ENCODE results near the gene RPA1.

RPA1 gene

GRCh38 chr17:1947743-1948516, 118.1 kb downstream of the RPA1 start:
- H3K36me3 ChIP-seq (replicated peaks; ENCODE audit: insufficient read depth, low read length) = no peaks in the 10 kb centered on the region
- no peaks in the 10 kb centered on the region for H3K79me2 ChIP-seq (ENCODE audit: low read length)
- no peak overlapping the region for H3K4me3 ChIP-seq (ENCODE audit: low read length)
- H3K9me3 ChIP-seq (replicated peaks; ENCODE audit: insufficient read depth, low read length) = no peaks in the 10 kb centered on the region
- H2AFZ ChIP-seq (ENCODE audit: low read length) = no peak overlapping the region
- no peak overlapping the region for H3K4me2 ChIP-seq (ENCODE audit: low read depth, low read length)
- no peak for DNase-seq
- H3K9ac ChIP-seq (ENCODE audit: low read length) = no peak overlapping the region
- no peaks in the 10 kb centered on the region for H3K4me1 ChIP-seq (ENCODE audit: low read length)
- H3K9me2 ChIP-seq (replicated peaks; ENCODE audit: insufficient read depth, low read length) = no peaks in the 10 kb centered on the region
- no peaks in the 10 kb centered on the region for H3F3A ChIP-seq (ENCODE audit: insufficient read depth, low read length)
- peaks cover 83% of the 10 kb centered on the region for H3K27me3 ChIP-seq (replicated peaks; ENCODE audit: insufficient read depth, low read length)
- H3K27ac ChIP-seq (ENCODE audit: low read length) = no peak overlapping the region
- no peaks in the 10 kb centered on the region for H4K20me1 ChIP-seq (ENCODE audit: insufficient read depth, low read length)
- TF ChIP-seq EZH2 (optimal IDR thresholded peaks at IDR 0.05; ENCODE audit: low read depth, low read length) = no peak
- TF ChIP-seq EZH2phosphoT487 (IDR thresholded peaks at IDR 0.05; ENCODE audit: low read length) = no peak
- TF ChIP-seq CTCF (IDR thresholded peaks at IDR 0.05; ENCODE audit: low read length) = no peak

- no peak overlapping the region for H3K27ac ChIP-seq (ENCODE audit: low read length)
- H3K4me1 ChIP-seq (ENCODE audit: low read length) = no peaks in the 10 kb centered on the region
- H3K36me3 ChIP-seq (replicated peaks; ENCODE audit: insufficient read depth, low read length) = no peaks in the 10 kb centered on the region
- TF ChIP-seq EZH2 (optimal IDR thresholded peaks at IDR 0.05; ENCODE audit: low read depth, low read length) (no peak), EZH2phosphoT487 (IDR thresholded peaks at IDR 0.05; ENCODE audit: low read length) (no peak), CTCF (IDR thresholded peaks at IDR 0.05; ENCODE audit: low read length) (no peak)
- no peaks in the 10 kb centered on the region for H3K9me3 ChIP-seq (replicated peaks; ENCODE audit: insufficient read depth, low read length)
- H3K4me2 ChIP-seq (ENCODE audit: low read depth, low read length) = no peak overlapping the region
- H3F3A ChIP-seq (ENCODE audit: insufficient read depth, low read length) = no peaks in the 10 kb centered on the region
- DNase-seq = no peak
- H2AFZ ChIP-seq (ENCODE audit: low read length) = no peak overlapping the region
- H3K9me2 ChIP-seq (replicated peaks; ENCODE audit: insufficient read depth, low read length) = no peaks in the 10 kb centered on the region
- peaks cover 78% of the 10 kb centered on the region for H3K27me3 ChIP-seq (replicated peaks; ENCODE audit: insufficient read depth, low read length)
- no peaks in the 10 kb centered on the region for H4K20me1 ChIP-seq (ENCODE audit: insufficient read depth, low read length)
- no peak overlapping the region for H3K4me3 ChIP-seq (ENCODE audit: low read length)
- H3K79me2 ChIP-seq (ENCODE audit: low read length) = no peaks in the 10 kb centered on the region
- no peak overlapping the region for H3K9ac ChIP-seq (ENCODE audit: low read length)
These were observed 118.7 kb downstream of the RPA1 start for GRCh38 chr17:1948517-1948825.

Data from MM.1S (cell line).